Esophagus (tissue), 2 donors: ENCODE measurements around the gene NME7. TPM values are rescaled to one million over a fixed set of nuclear protein-coding genes. Genes with fewer than 3 reads are reported as not detected.
"Not testable (repeated sequence)": the region's sequence is repeated elsewhere in the genome, so short reads cannot be mapped to it uniquely, and the experiment has no call there.

Experiments used
- H3K27ac ChIP-seq, 2 donors: one replicate each; pipeline ENCODE4 v1.5.1; 2013; ENCODE audit warnings: low read depth in 2 of 2, mild to moderate bottlenecking in 2 of 2, inconsistent platforms in 1 of 2, low read length in 1 of 2, moderate library complexity in 1 of 2
- H3K27me3 ChIP-seq, 2 donors: one replicate each; pipeline ENCODE4 v1.6.1; 2013; ENCODE audit warnings: low read length in 2 of 2, control low read depth in 1 of 2, mild to moderate bottlenecking in 1 of 2; ENCODE audit not compliant: insufficient read depth in 2 of 2, control insufficient read depth in 1 of 2
- H3K36me3 ChIP-seq, 2 donors: one replicate each; pipeline ENCODE4 v1.6.1; 2013; ENCODE audit warnings: low read length in 1 of 2; ENCODE audit not compliant: control insufficient read depth in 2 of 2, insufficient read depth in 2 of 2
- H3K4me1 ChIP-seq, 2 donors: one replicate each; pipeline ENCODE4 v1.6.1; 2013; ENCODE audit warnings: low read length in 1 of 2; ENCODE audit not compliant: control insufficient read depth in 2 of 2, insufficient read depth in 2 of 2
- H3K4me3 ChIP-seq, 2 donors: one replicate each; pipeline ENCODE4 v1.5.1; 2013; ENCODE audit warnings: low read length in 2 of 2, mild to moderate bottlenecking in 2 of 2, low read depth in 1 of 2, moderate library complexity in 1 of 2
- H3K9me3 ChIP-seq, 2 donors: one replicate each; pipeline ENCODE4 v1.6.1; 2013; ENCODE audit warnings: mild to moderate bottlenecking in 2 of 2, low read depth in 1 of 2, low read length in 1 of 2, moderate library complexity in 1 of 2; ENCODE audit not compliant: control insufficient read depth in 2 of 2, insufficient read depth in 1 of 2
- WGBS, 2 donors: extraction: QIAGEN DNeasy Blood & Tissue Kit; methylation state at CpG; one replicate each; pipeline ENCODE4 v1.1.7; 2013; 5-methylcytosine and 5-hydroxymethylcytosine counted together
- polyA plus RNA-seq, 2 donors: library from polyadenylated mRNA; stranded (reverse); fragments of 200-250 nt; gene quantifications; one replicate each; pipeline ENCODE4 v1.2.3, GENCODE V29; 2013
- donor health status: healthy with polysubstance abuse.
- donor health status: Bipolar disorder and iron deficiency.

The NME7 gene
- polyA plus RNA-seq, 2 donors: 2.0 to 5.6 TPM

DNA sequence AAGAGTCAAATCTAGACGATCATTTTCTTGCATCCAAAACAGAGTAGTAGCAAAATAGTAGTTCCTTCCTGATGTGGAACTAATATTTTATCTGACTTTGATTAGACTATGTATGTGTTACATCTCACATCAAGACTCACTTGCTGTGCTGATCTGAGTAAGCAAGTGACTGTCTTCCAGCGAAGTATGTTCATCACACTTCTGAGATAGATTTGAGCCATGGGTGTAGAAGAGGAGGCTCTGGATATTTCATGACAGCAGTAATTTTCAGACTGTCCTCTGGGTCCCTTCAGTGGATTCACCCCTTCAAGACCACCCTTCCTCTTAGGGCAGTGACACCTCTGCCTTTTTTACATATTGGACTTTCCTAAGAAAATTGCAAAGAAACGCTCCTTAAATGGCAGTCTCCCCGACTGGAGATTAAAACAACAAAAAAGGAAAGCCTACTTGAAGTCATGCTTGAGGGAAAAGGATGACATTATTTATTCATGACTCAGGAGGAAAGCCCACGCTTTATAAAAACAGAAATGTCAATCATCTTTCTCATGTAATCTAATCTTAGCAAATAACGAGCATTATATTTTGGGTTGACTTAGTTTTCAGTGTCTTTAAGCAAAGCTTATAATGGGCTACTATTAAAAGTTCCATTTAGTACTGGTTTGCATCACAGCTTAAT lies 238.3 kb downstream of the NME7 start:
- Histone ChIP-seq H3K4me1 (no peaks in the 10 kb centered on the region), H3K9me3 (no peaks in the 10 kb centered on the region), H3K27me3 (no peaks in the 10 kb centered on the region), H3K4me3 (no peak overlapping the region), H3K36me3 (peaks cover 0 to 5% of the 10 kb centered on the region in 2 donors), H3K27ac (no peak overlapping the region)
- 43 to 52% methylated on average over 6 of the region's 6 CpGs for WGBS, 2 donors

DNA sequence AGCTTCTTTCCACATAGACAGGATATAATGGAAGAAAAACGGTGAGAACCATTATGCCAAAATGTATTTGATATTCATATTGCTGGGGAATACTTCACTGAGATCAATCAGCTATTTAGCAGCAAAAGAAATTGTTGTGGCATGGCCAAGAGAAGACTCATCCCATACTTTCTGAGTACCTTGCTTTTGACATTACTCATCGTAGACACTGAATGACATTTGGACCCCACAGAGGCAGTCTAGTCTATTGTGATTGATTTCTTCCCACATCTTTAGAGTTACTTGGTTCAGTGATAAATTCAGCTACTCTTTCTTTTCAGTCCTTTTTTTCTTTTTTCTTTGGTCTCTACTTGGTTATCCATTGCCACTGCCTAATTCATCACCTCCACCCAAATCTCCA lies 239.0 kb downstream of the NME7 start:
- no peak overlapping the region for H3K27ac ChIP-seq
- 85 to 90% methylated on average over 2 of the region's 2 CpGs for WGBS, 2 donors
- H3K4me1 ChIP-seq: no peaks in the 10 kb centered on the region
- no peak overlapping the region for H3K4me3 ChIP-seq
- H3K27me3 ChIP-seq: no peaks in the 10 kb centered on the region
- no peaks in the 10 kb centered on the region for H3K9me3 ChIP-seq
- H3K36me3 ChIP-seq: peaks cover 0 to 5% of the 10 kb centered on the region in 2 donors

DNA sequence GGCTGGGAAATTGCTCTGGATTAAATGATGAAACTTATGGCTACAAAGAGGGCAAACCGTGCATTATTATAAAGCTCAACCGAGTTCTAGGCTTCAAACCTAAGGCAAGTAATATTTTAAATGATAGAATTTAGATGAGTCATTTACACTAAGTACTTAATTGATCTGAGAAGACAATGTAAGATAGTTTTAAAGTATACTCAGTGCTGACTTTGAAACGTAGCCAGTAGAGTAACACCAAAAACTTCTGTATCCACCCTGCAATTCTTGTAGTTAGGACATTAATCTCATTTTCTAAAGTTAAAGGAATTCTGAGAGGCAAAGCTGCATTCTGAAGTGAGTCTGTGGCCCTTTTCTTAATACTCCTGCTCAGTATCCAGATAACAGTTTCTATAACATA lies 240.3 kb downstream of the NME7 start:
- Histone ChIP-seq H3K36me3 (peaks cover 0 to 5% of the 10 kb centered on the region in 2 donors), H3K4me1 (no peaks in the 10 kb centered on the region), H3K9me3 (no peaks in the 10 kb centered on the region), H3K4me3 (no peak overlapping the region), H3K27me3 (no peaks in the 10 kb centered on the region), H3K27ac (no peak overlapping the region)
- 49 to 66% methylated on average over 3 of the region's 3 CpGs for WGBS, 2 donors

DNA sequence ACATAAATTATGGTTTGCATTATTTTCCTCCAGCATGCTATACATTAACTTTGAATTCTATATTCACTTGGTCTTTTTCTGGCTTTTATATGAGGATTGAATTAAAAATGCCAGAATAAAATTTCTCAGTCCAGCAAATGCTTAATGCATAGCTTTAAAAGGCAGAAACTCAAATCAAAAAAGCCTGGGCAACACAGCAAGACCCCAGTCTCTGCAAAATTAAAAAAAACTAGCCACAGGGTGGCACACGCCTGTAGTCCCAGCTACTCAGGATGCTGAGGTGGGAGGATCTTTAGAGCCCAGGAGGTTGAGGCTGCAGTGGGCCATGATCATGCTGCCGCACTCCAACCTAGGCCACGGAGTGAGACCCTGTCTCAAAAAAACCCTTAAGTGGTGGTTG lies 241.3 kb downstream of the NME7 start:
- Histone ChIP-seq H3K4me1 (no peaks in the 10 kb centered on the region), H3K36me3 (peaks cover 0 to 13% of the 10 kb centered on the region in 2 donors), H3K9me3 (no peaks in the 10 kb centered on the region), H3K4me3 (no peak overlapping the region), H3K27me3 (no peaks in the 10 kb centered on the region), H3K27ac (no peak overlapping the region)
- WGBS, 2 donors: 93 to 96% methylated on average over 3 of the region's 3 CpGs

GRCh38 chr1:169125597-169125996 lies 242.0 kb downstream of the NME7 start:
- H3K9me3 ChIP-seq, H3K4me3 ChIP-seq, H3K27ac ChIP-seq, H3K27me3 ChIP-seq, H3K4me1 ChIP-seq: not testable (repeated sequence)
- WGBS, 2 donors: 92 to 93% methylated on average over 6 of the region's 6 CpGs
- peaks cover 0 to 11% of the 10 kb centered on the region in 2 donors for H3K36me3 ChIP-seq

DNA sequence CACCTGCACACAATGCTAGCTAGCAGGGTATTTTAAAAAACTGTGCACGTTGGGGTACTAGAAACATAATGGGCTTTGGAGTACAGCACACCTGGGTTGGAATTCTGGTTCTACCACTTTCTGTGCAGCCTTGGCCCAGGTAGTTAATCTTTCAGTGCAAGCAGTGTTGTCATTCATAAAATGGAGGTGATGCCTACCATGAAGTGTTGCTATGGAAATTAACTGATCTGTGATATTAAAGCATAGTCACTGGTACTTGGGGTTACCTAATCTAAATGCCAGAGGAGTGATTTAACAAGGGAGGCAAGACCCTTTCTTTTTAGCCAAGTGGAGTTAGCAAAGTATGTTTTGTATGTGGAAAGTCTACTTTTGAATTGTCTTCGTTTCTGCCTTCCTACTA lies 243.1 kb downstream of the NME7 start:
- 54 to 55% methylated on average over 2 of the region's 2 CpGs for whole genome bisulfite sequencing, 2 donors
- H3K36me3 ChIP-seq: peaks cover 0 to 11% of the 10 kb centered on the region in 2 donors
- H3K27me3 ChIP-seq: no peaks in the 10 kb centered on the region
- no peak overlapping the region for H3K4me3 ChIP-seq
- H3K9me3 ChIP-seq: no peaks in the 10 kb centered on the region
- H3K27ac ChIP-seq: no peak overlapping the region
- no peaks in the 10 kb centered on the region for H3K4me1 ChIP-seq

GRCh38 chr1:169122976-169123375 lies 244.6 kb downstream of the NME7 start:
- Histone ChIP-seq H3K4me3 (no peak overlapping the region), H3K36me3 (peaks cover 0 to 11% of the 10 kb centered on the region in 2 donors), H3K27me3 (no peaks in the 10 kb centered on the region), H3K4me1 (peaks cover 0 to 2% of the 10 kb centered on the region in 2 donors), H3K9me3 (no peaks in the 10 kb centered on the region), H3K27ac (no peak overlapping the region)
- WGBS, 2 donors: 70 to 80% methylated on average over 6 of the region's 6 CpGs

DNA sequence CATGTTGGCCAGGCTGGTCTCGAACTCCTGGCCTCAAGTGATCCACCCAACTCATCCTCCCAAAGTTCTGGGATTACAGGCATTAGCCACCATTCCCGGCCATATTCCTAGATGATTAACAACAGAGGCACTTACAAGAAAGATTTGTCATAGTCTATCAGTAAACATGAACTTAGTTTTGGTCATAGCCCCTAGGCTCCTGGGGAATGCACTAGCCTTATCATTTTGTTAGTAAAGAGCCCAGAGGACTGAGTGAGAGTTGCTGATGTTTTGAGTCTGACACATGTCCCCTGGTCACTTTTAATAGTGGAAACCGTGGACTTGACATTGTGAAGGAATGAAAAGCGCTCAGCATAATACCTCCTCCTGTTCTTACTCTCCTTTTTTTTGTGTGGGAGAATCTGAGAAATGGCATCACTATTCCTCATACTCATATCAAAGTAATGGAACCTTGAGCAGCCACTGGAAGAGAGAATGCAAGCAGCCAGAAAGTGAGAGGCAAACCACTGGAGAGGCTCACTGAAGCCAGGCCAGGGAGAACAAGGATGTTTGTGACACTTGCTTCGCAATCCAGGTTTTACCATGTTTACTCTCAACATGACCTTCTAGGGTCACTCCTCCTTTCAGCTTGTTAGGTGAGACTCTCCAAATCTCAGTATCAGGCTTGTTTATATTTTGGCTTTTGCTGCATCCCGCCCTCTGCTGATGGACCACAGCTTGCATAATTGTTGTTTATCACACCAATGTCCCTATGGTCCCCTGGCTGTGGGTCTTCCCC lies 246.3 kb downstream of the NME7 start:
- Histone ChIP-seq H3K9me3 (no peaks in the 10 kb centered on the region), H3K36me3 (peaks cover 0 to 14% of the 10 kb centered on the region in 2 donors), H3K4me3 (no peak overlapping the region), H3K27me3 (no peaks in the 10 kb centered on the region), H3K4me1 (peaks cover 0 to 2% of the 10 kb centered on the region in 2 donors), H3K27ac (no peak overlapping the region)
- WGBS, 2 donors: 80 to 91% methylated on average over 6 of the region's 6 CpGs

DNA sequence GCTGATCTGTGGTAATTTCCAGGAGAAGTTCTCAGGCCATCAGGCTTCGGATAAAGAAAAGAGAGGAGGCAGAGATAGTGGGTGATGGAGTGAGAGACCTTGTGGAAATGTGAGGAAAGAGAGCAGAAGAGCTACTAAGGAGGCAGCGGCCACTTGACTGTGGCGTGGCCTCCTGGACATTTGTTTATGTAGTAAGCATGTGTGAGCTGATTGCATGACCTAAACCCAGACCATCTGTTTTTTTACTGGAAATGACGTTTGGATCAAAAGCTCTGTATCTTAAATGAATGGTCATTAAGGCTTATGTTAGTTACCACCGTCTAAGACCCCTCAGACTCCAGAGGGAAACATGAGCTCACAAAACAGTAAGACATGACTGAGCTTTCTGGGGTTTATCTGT lies 247.5 kb downstream of the NME7 start:
- peaks cover 0 to 15% of the 10 kb centered on the region in 2 donors for H3K36me3 ChIP-seq
- no peaks in the 10 kb centered on the region for H3K27me3 ChIP-seq
- no peaks in the 10 kb centered on the region for H3K9me3 ChIP-seq
- no peak overlapping the region for H3K4me3 ChIP-seq
- 55 to 70% methylated on average over 5 of the region's 5 CpGs for WGBS, 2 donors
- peaks cover 3 to 9% of the 10 kb centered on the region in 2 donors for H3K4me1 ChIP-seq
- no peak overlapping the region for H3K27ac ChIP-seq
